Stimulated activated CD4-positive, alpha-beta T cell treated with anti-CD3 and anti-CD28 coated beads, Interleukin-2, amount 100 ng/mL, for 24 hours (primary cell): ENCODE data around the gene GPR35.
"Not testable (repeated sequence)": the region's sequence is repeated elsewhere in the genome, so short reads cannot be mapped to it uniquely, and the experiment has no call there.

Experiments used
- DNase-seq, 2 donors: peaks; one replicate each; pipeline ENCODE4 v3.0.0-alpha.2; 2020

Gene GPR35

GRCh38 chr2:240640939-240641338 is 15.7 kb downstream of the GPR35 start:
- DNase-seq = peak; percentile 18 to 40

- no peak for DNase-seq
Measured at GRCh38 chr2:240642061-240642805, 17.0 kb downstream of the GPR35 start.

DNA sequence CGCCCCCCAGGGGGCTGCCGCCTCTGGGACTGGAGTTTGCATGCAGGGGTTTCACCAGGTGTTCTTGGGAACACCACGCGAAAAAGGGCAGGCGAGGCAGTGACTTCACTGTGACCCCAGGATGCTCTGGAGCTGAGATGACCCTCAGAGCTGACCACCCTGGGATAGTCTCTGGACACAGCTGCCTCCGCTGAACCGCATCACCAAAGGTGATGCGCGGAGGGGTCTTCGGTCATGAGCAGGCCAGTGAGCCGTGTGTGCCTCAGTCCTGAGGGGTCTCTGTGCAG is 17.5 kb downstream of the GPR35 start:
- peak in 1 of 2 donors; percentile 8 for DNase-seq

DNA sequence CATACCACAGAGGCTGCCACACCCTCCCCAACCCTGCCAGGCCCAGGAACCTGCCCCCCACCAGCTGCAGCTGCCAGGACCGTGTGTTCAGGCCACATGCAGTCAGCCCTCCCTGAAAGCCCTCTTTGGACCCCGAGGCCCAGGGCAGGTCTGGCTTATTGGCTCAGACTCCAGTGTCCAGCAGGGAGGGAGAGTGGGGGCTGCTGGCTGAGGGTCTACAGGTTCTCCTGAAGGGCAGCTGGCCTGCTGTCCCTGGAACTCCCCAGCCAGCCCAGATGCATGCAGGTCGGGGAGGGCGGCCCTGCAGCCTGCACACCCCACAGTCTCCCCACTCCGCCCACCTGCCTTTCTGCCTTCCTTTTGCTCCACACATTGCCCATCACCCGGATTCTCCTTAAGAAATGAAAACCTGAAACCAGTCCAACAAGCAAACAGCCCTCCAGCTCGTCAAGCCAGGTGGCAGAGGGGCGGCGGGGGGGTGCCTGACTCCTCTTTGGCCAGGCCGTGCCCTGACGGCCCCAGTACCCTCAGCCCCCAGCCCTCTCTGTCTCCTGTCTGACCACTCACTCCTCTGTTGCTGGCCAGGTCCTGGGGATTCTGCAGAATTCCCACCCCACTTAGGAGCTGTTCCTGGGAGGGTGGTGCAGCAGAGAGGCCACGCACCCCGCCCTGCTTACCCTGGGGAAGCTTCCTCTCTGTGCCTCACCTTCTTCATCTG is 18.0 kb downstream of the GPR35 start:
- peak in 1 of 2 donors; percentile 13 for DNase-seq

- DNase-seq = no peak
Measured at GRCh38 chr2:240643811-240644150, 18.5 kb downstream of the GPR35 start.

- peak in 1 of 2 donors; percentile 14 for DNase-seq
Measured at GRCh38 chr2:240644171-240644651, 18.9 kb downstream of the GPR35 start.

- DNase-seq = no peak
Measured at GRCh38 chr2:240644859-240645301, 19.6 kb downstream of the GPR35 start.

- DNase-seq = no peak
Measured at GRCh38 chr2:240645346-240645745, 20.1 kb downstream of the GPR35 start.

GRCh38 chr2:240645801-240646175 is 20.5 kb downstream of the GPR35 start:
- no peak for DNase-seq

DNA sequence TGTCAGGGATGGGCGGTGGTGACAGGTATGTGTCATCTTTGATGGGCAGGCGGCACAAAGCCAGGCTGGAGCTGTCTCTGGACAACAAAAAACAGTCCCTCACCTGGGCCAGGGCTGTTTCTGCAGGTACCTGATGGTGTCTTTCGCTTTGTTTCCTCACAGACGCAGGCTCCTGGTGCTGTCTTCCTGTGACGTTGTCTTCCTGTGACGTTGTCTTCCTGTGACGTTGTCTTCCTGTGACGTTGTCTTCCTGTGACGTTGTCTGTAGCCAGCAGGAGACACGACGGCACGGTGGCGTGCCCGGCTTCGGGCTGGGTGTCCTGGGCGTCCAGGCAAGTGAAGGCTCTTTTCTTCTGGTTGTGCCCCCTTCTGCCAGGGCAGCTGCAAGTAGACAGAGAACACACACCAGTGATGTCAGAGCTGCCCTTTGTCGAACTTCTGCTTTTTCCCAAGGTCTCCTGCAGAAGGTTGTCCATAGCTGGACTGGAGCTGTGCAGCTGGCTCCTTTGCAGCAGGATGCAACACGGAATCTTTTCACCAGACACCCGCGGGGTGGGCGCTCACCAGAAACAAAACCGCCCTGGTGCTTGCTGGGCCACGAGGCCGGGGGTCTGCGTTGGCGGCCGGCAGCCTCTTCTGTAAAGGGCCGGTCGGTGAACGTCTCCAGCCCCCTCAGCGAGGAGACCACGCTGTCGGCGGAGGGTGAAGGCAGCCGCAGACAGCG is 21.1 kb downstream of the GPR35 start:
- no peak for DNase-seq

DNA sequence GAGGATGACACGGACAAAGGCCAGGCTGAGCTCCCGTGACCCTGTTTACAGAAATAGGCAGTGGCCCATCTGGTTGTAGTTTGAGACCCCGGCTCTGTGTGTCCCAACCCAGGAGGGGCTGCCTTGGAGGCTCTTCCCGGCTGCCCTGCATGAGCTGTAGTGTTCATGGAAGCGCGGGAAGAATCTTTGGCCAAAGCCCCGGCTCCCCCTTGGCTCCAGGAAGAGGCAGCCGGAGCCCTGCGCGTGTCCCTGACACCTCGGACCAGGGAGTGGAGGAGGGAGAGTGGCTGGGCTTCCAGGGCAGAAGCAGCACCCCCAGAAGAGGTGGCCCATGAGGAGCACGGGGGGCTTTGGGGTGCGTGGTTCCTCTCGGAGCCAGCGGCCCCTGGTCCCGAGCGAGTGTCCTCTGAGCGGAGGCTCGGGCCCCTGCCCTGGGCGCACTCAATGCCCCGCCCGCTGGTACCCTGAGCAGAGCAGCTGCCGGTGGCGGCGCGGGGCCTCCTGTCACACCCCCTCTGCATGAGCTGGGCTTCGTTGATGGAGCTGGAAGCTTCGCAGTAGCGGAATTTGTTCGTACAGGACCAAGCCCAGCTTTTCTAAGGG is 21.7 kb downstream of the GPR35 start:
- DNase-seq = no peak

- DNase-seq = no peak
Measured at GRCh38 chr2:240647503-240648154, 22.3 kb downstream of the GPR35 start.

DNA sequence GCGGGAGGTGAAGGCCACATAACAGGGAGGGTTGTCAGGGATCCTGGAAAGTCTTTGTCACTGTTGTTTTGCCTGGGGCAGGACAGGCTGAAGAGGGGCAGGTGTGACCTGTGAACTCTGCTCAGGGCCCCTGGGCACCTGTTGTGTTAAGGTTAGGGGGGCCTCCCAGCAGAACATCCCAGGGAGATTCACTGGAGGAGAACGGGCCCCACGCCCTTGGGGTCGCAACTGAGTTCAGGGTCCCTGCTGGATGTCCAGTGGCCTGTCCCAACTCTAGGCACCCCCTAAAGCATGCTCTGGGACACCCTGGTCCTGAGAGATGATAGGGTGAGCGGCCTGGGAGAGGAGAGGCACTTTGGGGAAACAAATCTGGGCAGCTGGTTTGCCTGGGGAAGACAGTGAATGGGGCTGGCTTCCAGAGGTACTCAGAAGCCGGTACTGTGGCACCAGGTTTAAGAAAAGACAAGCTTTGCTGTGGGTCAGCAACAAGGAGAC is 22.9 kb downstream of the GPR35 start:
- no peak for DNase-seq

DNA sequence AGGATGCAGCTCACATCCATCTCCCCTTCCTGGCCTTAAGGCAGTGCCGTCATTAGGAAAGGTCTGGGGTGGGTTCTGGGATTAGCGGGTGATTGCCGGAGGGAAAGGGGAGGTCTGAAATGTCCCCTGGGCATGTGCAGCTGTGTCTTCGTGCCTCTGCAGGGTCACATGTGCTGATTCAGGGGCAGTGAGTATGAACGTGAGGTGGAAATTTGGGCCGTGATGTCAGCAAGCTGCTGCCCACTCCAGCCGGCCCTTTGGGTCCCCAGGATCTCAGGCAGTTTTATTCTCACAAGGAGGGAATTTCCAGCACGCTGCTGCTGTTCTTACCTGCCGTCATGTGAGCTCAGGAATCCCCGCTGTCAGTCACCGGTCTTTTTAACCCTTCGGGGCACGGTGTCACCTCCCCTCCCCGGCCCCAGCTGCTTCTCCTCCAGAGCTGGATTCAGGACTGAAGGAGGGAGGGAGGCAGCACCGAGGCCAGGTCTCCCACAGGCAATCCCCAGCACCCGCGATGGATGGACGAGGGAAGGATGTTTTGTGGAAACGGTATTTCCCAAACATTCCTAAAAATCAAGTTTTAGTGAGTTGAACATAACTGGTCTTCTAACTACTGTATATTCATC is 23.5 kb downstream of the GPR35 start:
- no peak for DNase-seq

DNA sequence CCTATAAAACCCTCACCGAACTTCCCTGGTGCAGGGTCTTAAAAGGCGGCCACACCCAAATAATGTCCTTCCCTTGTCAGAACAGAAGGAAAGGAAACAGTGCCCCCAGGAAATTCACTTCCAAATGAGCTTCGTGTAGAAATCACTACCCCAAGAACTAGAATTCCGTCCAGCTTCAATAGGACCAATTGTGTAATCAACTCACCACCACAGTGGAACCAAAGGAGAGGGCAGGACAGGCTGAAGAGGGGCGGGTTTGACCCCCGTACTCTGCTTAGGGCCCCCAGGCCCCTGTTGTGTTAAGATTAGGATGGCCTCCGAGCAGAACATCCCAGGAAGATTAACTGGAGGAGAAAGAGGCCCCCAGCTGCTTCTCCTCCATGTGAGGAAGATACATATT is 24.1 kb downstream of the GPR35 start:
- no peak for DNase-seq

DNA sequence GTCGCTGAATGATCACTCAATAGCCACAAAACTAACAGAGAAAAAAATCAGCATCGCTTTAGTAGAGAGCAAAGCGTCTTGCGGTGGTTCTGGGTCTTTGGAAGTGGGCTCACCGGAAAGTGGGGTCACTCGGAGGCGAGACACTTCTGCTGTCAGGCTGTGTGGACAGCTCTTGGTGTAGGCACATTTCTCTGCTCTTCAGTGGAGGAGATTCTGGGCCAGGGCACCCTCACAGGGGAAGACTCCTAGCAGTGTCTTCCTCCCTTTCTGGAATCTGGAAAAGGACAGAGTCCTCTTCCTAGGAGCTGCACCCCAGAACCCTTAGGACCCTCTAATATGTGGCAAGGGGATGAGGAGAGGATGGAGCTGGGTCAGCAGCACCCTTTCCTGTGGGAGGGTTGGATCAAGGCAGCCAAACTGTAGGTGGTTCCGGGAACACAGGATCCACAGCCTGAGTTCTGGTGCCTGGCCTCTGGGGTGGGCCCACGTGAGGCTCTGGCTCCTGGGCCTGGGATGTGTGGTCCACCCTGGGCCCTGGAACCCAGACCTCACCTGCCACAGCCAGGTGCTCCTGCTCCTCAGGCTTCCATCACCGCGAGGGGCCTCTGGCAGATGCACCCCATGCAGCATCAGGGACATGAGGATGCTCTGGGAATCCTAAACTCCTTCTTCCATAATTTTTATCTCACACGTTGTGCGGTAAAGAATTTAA is 25.1 kb downstream of the GPR35 start:
- no peak for DNase-seq

- DNase-seq = no peak
Measured at GRCh38 chr2:240651185-240651584, 25.9 kb downstream of the GPR35 start.

DNA sequence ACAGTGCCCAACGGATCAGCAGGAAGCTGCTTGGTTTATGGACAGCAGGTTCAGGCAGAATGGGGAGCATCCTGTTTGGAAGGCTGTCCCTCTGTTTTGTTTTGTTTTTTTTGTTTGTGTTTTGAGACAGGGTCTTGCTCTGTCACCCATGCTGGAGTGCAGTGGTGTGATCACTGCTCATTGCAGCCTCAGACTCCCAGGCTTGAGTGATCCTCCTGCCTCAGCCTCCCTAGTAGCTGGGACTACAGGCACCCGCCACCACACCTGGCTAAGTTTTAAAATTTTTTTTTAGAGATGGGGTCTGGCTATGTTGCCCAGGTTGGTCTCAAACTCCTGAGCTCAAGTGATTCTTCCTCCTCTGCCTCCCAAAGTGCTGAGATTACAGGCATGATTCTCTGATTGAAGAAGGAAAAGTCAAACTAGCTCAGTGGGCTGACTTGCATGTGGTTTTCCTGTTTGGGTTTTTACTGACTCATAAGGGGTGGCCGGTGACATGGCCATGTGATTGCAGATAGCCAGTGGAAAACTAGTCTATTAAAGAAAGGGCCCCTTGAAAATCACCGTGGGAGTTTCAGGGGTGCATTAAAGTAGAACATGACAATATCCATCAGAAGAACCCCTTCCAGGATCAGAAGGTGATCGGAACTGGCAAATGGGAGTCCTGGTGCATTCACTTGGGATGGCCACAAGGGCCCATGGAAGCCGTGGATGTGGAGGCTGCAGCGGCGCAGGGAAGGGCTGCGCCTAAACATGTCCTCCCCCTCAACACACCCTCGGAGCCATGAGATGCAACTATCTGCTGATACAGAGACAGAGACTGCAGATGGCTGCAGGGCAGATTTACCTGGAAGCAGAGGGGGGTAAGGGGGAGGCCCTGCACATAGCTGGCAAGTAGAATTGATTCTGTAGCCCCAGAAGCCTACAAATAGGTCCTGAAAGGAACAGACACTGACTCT is 30.9 kb downstream of the GPR35 start:
- DNase-seq = no peak

DNA sequence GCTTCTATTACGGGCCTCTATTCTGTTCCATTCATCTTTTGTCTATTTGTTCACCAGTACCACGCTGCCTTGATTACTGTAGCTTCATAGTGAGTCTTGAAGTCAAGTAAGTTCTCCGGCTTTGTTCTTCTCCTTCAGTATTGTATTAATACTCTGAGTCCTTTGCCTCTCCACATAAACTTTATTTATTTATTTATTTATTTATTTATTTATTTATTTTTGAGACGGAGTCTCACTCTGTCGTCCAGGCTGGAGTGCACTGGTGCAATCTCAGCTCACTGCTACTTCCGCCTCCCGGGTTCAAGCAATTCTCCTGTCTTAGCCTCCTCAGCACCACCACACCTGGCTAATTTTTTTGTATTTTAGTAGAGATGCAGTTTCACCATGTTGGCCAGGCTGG is 34.6 kb downstream of the GPR35 start:
- DNase-seq = not testable (repeated sequence)

DNA sequence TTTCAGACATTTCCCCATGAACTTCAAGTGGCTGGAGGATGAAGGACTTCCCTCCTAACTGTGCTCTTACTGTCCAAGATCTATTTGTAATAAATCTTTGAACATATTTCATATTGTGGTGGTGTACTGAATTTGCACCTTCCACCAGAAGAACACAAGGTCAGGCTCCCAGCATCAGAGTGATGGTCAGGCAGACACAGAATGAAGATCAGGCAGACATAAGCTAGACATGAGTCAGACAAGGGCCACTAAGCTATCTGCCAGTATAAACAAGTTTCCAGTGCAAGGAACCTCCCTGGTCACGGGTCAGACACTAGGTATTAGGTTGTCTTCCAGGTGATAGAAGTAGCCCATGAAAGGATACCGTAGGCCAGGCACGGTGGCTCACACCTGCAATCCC is 37.4 kb downstream of the GPR35 start:
- DNase-seq = no peak
